Small intestine (tissue), 7 donors: Measurements from ENCODE around the gene MROH7. TPM values are rescaled to one million over a fixed set of nuclear protein-coding genes. Genes with fewer than 3 reads are reported as not detected.

Source experiments
- DNase-seq, 2 donors: peaks; one replicate each; pipeline versions ENCODE4 v3.0.0 to v3.0.0-alpha.2; 2013
- FAIRE-seq: peaks from 2 replicates; lab custom pipeline; 2012; peaks lifted over from hg19 to GRCh38; lab: Jason Lieb, UNC
- H3K27ac ChIP-seq, 3 donors: one replicate each; pipeline ENCODE4 v1.5.1; 2013; ENCODE audit warnings: low read length in 2 of 3, mild to moderate bottlenecking in 2 of 3, control low read depth in 1 of 3, inconsistent platforms in 1 of 3, low read depth in 1 of 3, moderate library complexity in 1 of 3
- H3K27me3 ChIP-seq, 3 donors: one replicate each; pipeline ENCODE4 v1.6.1; 2013; ENCODE audit warnings: low read length in 3 of 3, inconsistent platforms in 1 of 3; ENCODE audit not compliant: control insufficient read depth in 3 of 3, insufficient read depth in 3 of 3
- H3K36me3 ChIP-seq, 3 donors: one replicate each; pipeline ENCODE4 v1.6.1; 2013; ENCODE audit warnings: low read length in 3 of 3, inconsistent platforms in 1 of 3, low read depth in 1 of 3, mild to moderate bottlenecking in 1 of 3, moderate library complexity in 1 of 3; ENCODE audit not compliant: control insufficient read depth in 3 of 3, insufficient read depth in 2 of 3
- H3K4me1 ChIP-seq, 3 donors: one replicate each; pipeline ENCODE4 v1.6.1; 2013; ENCODE audit warnings: low read length in 2 of 3, inconsistent platforms in 1 of 3, low read depth in 1 of 3, mild to moderate bottlenecking in 1 of 3, moderate library complexity in 1 of 3; ENCODE audit not compliant: control insufficient read depth in 3 of 3, insufficient read depth in 2 of 3
- H3K4me3 ChIP-seq, 3 donors: one replicate each; pipeline ENCODE4 v1.5.1; 2013; ENCODE audit warnings: low read length in 3 of 3, control low read depth in 1 of 3, inconsistent platforms in 1 of 3, low read depth in 1 of 3, mild to moderate bottlenecking in 1 of 3, moderate library complexity in 1 of 3
- H3K9me3 ChIP-seq, 2 donors: one replicate each; pipeline ENCODE4 v1.6.1; 2013; ENCODE audit warnings: low read depth in 1 of 2, low read length in 1 of 2; ENCODE audit not compliant: control insufficient read depth in 2 of 2, insufficient read depth in 1 of 2
- WGBS, 3 donors: extraction: QIAGEN DNeasy Blood & Tissue Kit; methylation state at CpG; one replicate each; pipeline ENCODE4 v1.1.7; 2013; 5-methylcytosine and 5-hydroxymethylcytosine counted together
- polyA plus RNA-seq, 4 donors: library from polyadenylated mRNA; stranded (reverse) in 3 of 4; unstranded in 1 of 4; fragments of 200-250 nt in 3 of 4; fragments of 120-200 nt in 1 of 4; gene quantifications; one replicate each; pipeline versions ENCODE4 v1.2.1 to v1.2.3, GENCODE V29; 2013
- donor health status: healthy with polysubstance abuse.
- donor health status: control.
- donor health status: control.
- donor health status: Bipolar disorder and iron deficiency.
- donor health status: healthy.

MROH7 gene
- polyA plus RNA-seq, 4 donors = 1.3 to 27.5 (median 6.6) TPM

DNA sequence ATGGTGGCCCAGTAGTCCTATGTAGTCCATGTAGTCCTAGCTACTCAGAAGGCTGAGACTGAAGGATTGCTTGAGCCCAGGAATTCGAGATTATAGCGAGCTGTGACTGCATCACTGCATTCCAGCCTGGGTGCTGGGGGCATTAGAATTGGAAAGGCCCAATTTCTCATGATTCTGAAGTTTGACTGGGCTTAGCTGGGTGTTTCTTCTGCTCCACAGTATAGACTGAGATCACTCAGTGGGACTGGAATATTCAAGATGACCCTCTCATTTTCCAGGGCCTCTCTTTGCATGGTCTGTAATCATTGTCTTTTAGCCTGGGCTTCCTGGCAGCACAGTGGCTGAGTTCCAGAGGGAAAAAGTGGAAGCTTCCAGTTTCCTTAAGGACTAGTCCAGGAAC, 26.2 kb downstream of the MROH7 start:
- H3K27me3 ChIP-seq = no peaks in the 10 kb centered on the region
- FAIRE-seq (no peak), DNase-seq (no peak)
- peaks cover 0 to 12% (median 0%) of the 10 kb centered on the region in 3 donors for H3K36me3 ChIP-seq
- no peak overlapping the region for H3K27ac ChIP-seq
- peaks cover 0 to 5% of the 10 kb centered on the region in 2 donors for H3K9me3 ChIP-seq
- no peaks in the 10 kb centered on the region for H3K4me1 ChIP-seq
- WGBS, 3 donors = 81 to 88% (median 83%) methylated on average over 2 of the region's 2 CpGs
- H3K4me3 ChIP-seq = no peak overlapping the region

DNA sequence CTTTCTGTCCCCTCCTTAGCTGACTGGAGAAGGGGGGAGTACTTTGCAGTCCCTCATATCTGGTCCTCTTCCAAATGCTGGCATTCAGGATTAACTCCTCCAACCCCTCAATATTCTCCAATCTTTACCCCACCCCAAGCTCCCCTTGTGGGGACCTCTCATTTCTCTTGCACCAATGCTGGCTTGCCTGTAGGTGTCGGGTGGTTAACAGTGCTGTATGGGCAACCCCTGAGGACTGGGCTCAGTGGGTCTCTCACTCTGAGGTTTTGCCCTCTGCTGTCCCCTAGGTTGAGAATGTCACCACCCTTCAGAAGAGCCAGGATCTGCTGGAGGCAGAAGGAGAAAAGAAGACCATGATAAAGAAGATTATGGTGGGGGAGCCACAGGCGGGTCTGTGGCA, 27.0 kb downstream of the MROH7 start:
- Histone ChIP-seq H3K27ac (no peak overlapping the region), H3K36me3 (peaks cover 0 to 16% (median 0%) of the 10 kb centered on the region in 3 donors), H3K4me3 (no peak overlapping the region), H3K27me3 (no peaks in the 10 kb centered on the region), H3K4me1 (no peaks in the 10 kb centered on the region), H3K9me3 (peaks cover 0 to 7% of the 10 kb centered on the region in 2 donors)
- no peak for DNase-seq
- no peak for FAIRE-seq
- 84 to 100% (median 97%) methylated on average over 2 of the region's 2 CpGs for WGBS, 3 donors

DNA sequence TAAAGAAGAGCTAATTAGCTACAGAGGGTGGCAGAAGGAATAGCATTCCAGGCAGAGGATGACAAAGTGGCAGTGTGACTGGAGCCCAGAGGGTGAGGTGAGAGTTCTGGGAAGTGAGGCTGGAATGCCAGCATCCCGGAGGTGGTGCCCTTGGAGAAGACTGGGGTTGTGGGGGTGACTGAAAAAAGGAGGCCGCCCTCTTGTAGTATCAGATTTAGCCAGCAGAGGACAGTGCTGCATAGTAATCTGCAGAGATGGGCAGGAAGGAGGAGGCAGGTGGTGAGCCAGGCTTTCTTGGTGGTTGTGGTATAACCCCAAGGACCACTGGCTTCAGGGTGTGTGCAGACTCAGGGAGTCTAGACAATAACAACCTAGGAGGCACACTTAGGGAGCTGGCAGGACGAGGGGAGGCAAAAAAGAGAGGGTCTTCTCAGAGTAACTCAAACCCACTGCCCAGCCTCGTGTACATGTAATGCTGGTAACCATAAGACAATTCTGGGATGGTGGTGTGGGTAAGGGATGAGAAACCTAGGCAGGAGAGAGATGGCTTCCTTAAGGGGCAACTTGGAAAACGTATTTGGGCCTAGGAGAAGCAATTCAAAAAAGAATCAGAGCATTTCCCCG, 30.5 kb downstream of the MROH7 start:
- FAIRE-seq = no peak

DNA sequence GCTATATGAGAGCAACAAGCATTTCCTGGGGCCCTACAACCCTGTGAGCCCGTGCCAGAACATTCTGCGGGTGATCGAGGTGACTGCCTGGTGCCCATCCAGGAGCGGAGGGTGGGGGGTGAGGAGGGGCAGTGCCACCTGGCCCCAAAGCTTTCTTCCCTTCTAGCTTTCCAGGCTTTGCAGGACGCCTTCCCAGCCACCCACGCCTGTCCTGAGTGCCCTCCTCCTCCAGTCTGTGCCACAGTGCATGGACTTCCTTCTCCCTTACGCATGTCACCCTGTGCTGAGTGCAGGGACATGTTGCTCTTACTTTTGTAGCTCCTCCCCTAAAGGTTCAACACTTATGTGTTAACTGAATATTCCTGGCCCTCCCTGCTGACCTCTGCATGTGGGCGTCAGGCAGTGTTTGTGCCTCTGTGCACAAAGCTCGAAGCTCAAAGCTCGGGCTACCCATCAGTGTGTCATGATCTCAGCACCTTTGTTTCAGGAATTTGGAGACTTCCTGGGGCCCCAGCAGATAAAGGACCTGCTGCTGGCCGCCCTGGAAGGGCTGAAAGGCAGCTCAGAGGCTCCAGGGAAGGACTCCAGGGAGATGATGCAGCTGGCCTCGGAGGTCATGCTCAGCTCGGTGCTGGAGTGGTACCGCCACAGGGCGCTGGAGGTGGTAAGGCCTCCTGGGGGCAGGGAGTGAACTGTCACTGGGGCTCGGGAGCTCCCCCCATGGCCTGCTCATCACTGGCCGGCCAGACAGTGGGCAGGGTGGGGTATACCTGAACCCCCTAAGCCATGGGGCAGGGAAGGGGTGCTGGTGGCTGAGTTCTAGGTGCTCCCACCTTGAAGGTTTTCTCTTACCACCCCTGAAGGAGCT, 37.4 kb downstream of the MROH7 start:
- DNase-seq = no peak
- H3K4me3 ChIP-seq = no peak overlapping the region
- peaks cover 0 to 36% (median 0%) of the 10 kb centered on the region in 3 donors for H3K36me3 ChIP-seq
- WGBS, 3 donors = 79 to 88% (median 80%) methylated on average over 16 to 17 of the region's 17 CpGs
- no peaks in the 10 kb centered on the region for H3K27me3 ChIP-seq
- no peak for FAIRE-seq
- peaks cover 0 to 9% (median 0%) of the 10 kb centered on the region in 3 donors for H3K4me1 ChIP-seq
- peaks cover 0 to 4% of the 10 kb centered on the region in 2 donors for H3K9me3 ChIP-seq
- no peak overlapping the region for H3K27ac ChIP-seq

More for the DNA sequence above, 30.5 kb downstream of the MROH7 start:
- peaks cover 0 to 15% of the 10 kb centered on the region in 2 donors for H3K9me3 ChIP-seq
- DNase-seq = peak; percentile 60 to 68
- H3K27me3 ChIP-seq = no peaks in the 10 kb centered on the region
- no peaks in the 10 kb centered on the region for H3K4me1 ChIP-seq
- H3K4me3 ChIP-seq = no peak overlapping the region
- WGBS, 3 donors = 55 to 62% (median 60%) methylated on average over 6 of the region's 6 CpGs
- no peak overlapping the region for H3K27ac ChIP-seq
- peaks cover 0 to 17% (median 0%) of the 10 kb centered on the region in 3 donors for H3K36me3 ChIP-seq

DNA sequence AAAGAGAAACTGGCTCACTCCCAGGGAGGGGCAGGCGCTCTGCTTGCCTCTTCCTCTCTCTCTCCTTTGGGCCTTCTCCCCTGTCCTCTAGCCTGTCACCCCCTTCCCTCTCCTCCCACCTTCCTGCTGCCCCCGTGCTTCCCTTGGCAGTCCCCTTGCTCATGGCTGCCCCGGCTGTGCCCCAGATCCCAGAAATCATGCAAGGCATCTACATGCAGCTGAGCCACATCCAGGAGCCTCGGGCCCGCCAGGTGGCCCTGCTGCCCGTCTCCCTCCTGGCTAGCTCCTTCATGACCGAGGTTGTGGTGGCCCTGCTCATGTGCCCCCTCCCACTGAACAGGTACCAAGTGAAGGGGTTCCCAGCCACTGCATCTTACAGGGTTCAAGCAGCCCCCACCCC, 38.1 kb downstream of the MROH7 start:
- Histone ChIP-seq H3K9me3 (no peaks in the 10 kb centered on the region), H3K27me3 (no peaks in the 10 kb centered on the region), H3K4me3 (no peak overlapping the region), H3K27ac (no peak overlapping the region), H3K36me3 (peaks cover 0 to 32% (median 0%) of the 10 kb centered on the region in 3 donors), H3K4me1 (peaks cover 0 to 9% (median 0%) of the 10 kb centered on the region in 3 donors)
- 82 to 98% (median 90%) methylated on average over 6 to 7 of the region's 7 CpGs for WGBS, 3 donors
- FAIRE-seq (no peak), DNase-seq (no peak)

DNA sequence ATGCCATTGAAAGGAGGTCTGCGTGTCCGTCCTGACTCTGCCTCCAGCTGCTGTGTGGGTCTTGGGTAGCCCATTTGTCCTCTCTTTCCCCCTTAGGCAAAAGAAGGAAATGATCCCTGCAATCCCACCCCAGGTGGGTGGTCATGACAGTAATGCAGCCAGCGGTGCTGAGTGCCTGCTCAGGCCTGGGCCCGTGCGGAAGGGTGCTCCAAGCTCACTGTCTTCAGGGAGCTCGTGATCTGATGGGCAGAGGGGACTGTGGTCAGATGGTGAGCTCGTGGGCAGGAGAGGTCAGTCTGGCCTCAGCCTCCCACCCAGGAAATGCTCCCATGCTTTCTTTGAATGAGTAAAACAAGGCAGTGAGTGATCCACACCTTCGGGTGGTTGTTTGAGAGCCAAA, 38.8 kb downstream of the MROH7 start:
- Histone ChIP-seq H3K4me3 (no peak overlapping the region), H3K27me3 (no peaks in the 10 kb centered on the region), H3K27ac (no peak overlapping the region), H3K36me3 (peaks cover 0 to 32% (median 0%) of the 10 kb centered on the region in 3 donors), H3K4me1 (peaks cover 0 to 9% (median 0%) of the 10 kb centered on the region in 3 donors), H3K9me3 (no peaks in the 10 kb centered on the region)
- no peak for FAIRE-seq
- DNase-seq = no peak
- WGBS, 3 donors = 78 to 84% (median 82%) methylated on average over 8 of the region's 8 CpGs

DNA sequence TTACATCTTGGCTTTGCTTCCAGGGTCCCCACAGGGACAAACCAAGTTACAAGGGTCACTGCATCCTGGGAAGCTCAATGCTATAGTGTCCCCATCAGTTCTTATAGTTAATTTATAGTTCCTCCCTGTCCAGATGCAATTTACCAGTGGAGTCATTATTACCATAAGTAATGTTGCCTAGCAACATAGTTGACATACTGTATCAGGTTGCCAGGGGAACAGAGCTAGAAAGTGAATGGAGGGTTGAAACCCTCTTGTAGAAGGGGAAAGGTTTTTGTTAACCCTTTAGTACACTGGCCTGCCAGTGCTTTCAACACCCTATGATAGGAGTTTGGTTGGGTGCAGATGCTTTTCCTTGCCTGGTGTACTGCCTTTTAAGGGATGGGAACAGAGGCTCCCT, 39.8 kb downstream of the MROH7 start:
- no peak overlapping the region for H3K27ac ChIP-seq
- no peaks in the 10 kb centered on the region for H3K9me3 ChIP-seq
- H3K4me3 ChIP-seq = no peak overlapping the region
- peaks cover 0 to 42% (median 0%) of the 10 kb centered on the region in 3 donors for H3K36me3 ChIP-seq
- no peak for FAIRE-seq
- DNase-seq = peak; percentile 25 to 69
- H3K27me3 ChIP-seq = no peaks in the 10 kb centered on the region
- H3K4me1 ChIP-seq = peaks cover 0 to 9% (median 0%) of the 10 kb centered on the region in 3 donors

- H3K4me3 ChIP-seq = no peak overlapping the region
- no peak overlapping the region for H3K27ac ChIP-seq
- H3K27me3 ChIP-seq = no peaks in the 10 kb centered on the region
- DNase-seq = no peak
- peaks cover 0 to 38% (median 0%) of the 10 kb centered on the region in 3 donors for H3K36me3 ChIP-seq
- 83 to 87% (median 84%) methylated on average over 6 of the region's 6 CpGs for WGBS, 3 donors
- H3K4me1 ChIP-seq = peaks cover 0 to 9% (median 0%) of the 10 kb centered on the region in 3 donors
- FAIRE-seq = no peak
- H3K9me3 ChIP-seq = no peaks in the 10 kb centered on the region
Observed at GRCh38 chr1:54683453-54683852, 41.9 kb downstream of the MROH7 start.
